ENCODE data around the gene RPEL1. TPM values are rescaled to one million over a fixed set of nuclear protein-coding genes. Genes with fewer than 3 reads are reported as not detected.
A peak's percentile ranks its signal among the peaks of the same experiment; 100 is the strongest.

RPEL1 gene
- total RNA-seq, 4 donors from 2014 or later = not detected

- intact Hi-C loops (cut with DNase I; ENCODE audit: low total_unique reads) = loop anchor here (5.0 kb wide), 2 partner anchors 177 to 327 kb away; partner anchors contain the start of gene CNNM2
- TF ChIP-seq POLR2A (IDR thresholded peaks at IDR 0.05) (no peak), CTCF (IDR thresholded peaks at IDR 0.05) (peak in 1 of 3 donors; percentile 25)
- no peak overlapping the region for H3K4me3 ChIP-seq (ENCODE audit: low read depth, poor library complexity, severe bottlenecking)
- DNase-seq (ENCODE audit: low spot score in 2 of 2) = peak; percentile 74 to 94
- 36 to 40% methylated on average over 9 of the region's 9 CpGs for WGBS, 2 donors
Observed at GRCh38 chr10:103244666-103245271, 918 bp upstream of the RPEL1 start.

- no peak for TF ChIP-seq POLR2A (IDR thresholded peaks at IDR 0.05)
- TF ChIP-seq CTCF (IDR thresholded peaks at IDR 0.05) = no peak
- no peak overlapping the region for H3K4me3 ChIP-seq (ENCODE audit: low read depth, poor library complexity, severe bottlenecking)
- 72 to 79% methylated on average over 4 of the region's 4 CpGs for WGBS, 2 donors
- DNase-seq (ENCODE audit: low spot score in 2 of 2) = no peak
- intact Hi-C loops (cut with DNase I; ENCODE audit: low total_unique reads) = loop anchor here (5.0 kb wide), 1 partner anchor 329 kb away; the partner anchor contains the start of gene CNNM2
Observed at GRCh38 chr10:103246324-103246723, 637 bp downstream of the RPEL1 start.

DNA sequence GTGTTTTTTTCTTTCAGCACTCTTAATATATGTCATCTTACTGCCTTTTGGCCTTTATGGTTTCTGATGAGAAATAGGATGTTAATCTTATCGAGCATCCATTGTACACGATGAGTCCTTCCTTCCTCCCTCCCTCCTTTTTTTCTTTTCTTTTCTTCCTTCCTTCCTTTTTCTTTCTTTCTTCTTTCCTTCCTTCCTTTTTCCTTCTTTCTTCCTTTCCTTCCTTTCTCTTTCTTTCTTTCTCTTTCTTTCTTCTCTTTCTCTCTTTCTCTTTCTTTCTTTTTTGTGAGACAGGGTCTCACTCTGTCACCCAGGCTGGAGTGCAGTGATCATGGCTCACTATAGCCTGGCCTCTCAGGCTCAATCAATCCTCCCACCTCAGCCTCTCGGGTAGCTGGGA, 8.4 kb downstream of the RPEL1 start:
- no peak for DNase-seq (ENCODE audit: low spot score in 2 of 2)
- TF ChIP-seq CTCF (IDR thresholded peaks at IDR 0.05) (no peak), POLR2A (IDR thresholded peaks at IDR 0.05) (no peak)

DNA sequence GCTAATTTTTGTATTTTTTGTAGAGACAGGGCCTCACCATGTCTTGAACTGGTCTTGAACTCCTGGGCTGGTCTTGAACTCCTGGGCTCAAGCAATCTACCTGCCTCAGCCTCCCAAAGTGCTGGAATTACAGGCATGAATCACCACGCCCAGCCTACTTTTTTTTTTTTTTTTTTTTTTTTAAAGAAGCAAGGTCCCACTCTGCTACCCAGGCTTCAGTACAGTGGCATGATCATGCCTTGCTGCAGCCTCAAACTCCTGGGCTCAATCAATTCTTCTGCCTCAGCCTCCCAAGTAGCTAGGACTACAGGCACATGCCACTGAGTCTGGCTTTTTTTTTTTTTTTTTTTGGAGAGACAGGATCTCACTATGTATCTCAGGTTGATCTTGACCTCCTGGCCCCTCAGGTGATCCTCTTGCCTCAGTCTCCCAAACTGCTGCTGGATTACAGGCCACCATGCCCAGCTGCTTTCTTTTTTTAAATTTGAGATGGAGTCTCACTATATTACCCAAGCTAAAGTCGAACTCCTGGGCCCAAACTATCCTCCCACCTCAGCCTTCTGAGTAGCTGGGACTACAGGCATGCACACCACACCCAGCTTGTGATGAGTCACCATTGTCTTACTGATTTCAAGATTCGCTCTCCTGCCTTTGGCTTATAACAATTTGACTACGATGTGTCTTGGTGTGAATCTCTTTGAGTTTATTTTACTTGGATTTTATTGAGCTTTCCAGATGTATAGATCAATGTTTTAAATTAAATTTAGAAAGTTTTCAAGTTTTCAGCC, 9.0 kb downstream of the RPEL1 start:
- WGBS, 2 donors = 27 to 33% methylated on average over 4 of the region's 4 CpGs
- TF ChIP-seq POLR2A (IDR thresholded peaks at IDR 0.05) (no peak), CTCF (IDR thresholded peaks at IDR 0.05) (no peak)
- no peak overlapping the region for H3K4me3 ChIP-seq (ENCODE audit: low read depth, poor library complexity, severe bottlenecking)
- DNase-seq (ENCODE audit: low spot score in 2 of 2) = no peak
- intact Hi-C loops (cut with DNase I; ENCODE audit: low total_unique reads) = no loop called here

More for the DNA sequence above, 8.4 kb downstream of the RPEL1 start:
- no peak overlapping the region for H3K4me3 ChIP-seq (ENCODE audit: low read depth, poor library complexity, severe bottlenecking)
- intact Hi-C loops (cut with DNase I; ENCODE audit: low total_unique reads) = no loop called here
- WGBS, 2 donors = 77 to 82% methylated on average over 3 of the region's 3 CpGs

DNA sequence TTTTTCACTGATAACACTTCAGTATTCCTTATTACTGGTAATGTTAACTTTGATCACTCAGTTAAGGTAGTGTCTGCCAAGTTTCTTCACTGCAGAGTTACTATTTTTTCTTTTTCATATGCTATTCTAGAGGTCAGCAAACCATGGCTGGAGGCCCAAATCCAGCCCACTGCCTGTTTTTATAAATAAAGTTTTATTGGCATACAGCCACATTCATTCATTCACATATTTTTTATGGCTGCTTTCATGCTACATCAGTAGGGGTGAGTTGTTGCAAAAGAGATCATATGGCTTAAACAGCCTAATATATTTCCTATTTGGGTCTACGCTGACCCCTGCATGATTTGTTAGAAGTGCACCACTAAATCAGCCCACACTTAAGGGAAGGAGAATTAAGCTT, 10.9 kb downstream of the RPEL1 start:
- intact Hi-C loops (cut with DNase I; ENCODE audit: low total_unique reads) = no loop called here
- 91 to 97% methylated on average over 1 of the region's 1 CpG for WGBS, 2 donors

More for the DNA sequence above, 10.9 kb downstream of the RPEL1 start:
- no peak for TF ChIP-seq POLR2A (IDR thresholded peaks at IDR 0.05)
- no peak for TF ChIP-seq CTCF (IDR thresholded peaks at IDR 0.05)
- DNase-seq (ENCODE audit: low spot score in 2 of 2) = no peak
- H3K4me3 ChIP-seq (ENCODE audit: low read depth, poor library complexity, severe bottlenecking) = no peak overlapping the region
